Vagina (tissue), 2 donors: ENCODE measurements around the gene VPS51.

Source experiments
- POLR2A ChIP-seq, 2 donors: fragments of 450-650 bp; IDR thresholded peaks; one replicate each; pipeline ENCODE4 v1.6.1; 2017; ENCODE audit warnings: antibody characterized with exemption in 2 of 2, mild to moderate bottlenecking in 2 of 2, moderate library complexity in 2 of 2
- POLR2AphosphoS5 ChIP-seq, 2 donors: sonication (generic); formaldehyde crosslinking; IDR thresholded peaks; one replicate each; pipeline ENCODE4 v1.9.0; 2017; ENCODE audit warnings: antibody characterized with exemption in 2 of 2, mild to moderate bottlenecking in 2 of 2, low read depth in 1 of 2; ENCODE audit not compliant: insufficient read depth in 1 of 2
- TF ChIP-seq, protein P1 (sequence below), 3 experiments: fragments of 450-650 bp in 2 of 3; fragments of 200-600 bp in 1 of 3; sonication (generic) in 1 of 3; IDR thresholded peaks; one replicate each; pipeline ENCODE4 v1.5.1; 2017 to 2019; ENCODE audit warnings: antibody characterized with exemption in 3 of 3, mild to moderate bottlenecking in 2 of 3, moderate library complexity in 2 of 3

DNA sequence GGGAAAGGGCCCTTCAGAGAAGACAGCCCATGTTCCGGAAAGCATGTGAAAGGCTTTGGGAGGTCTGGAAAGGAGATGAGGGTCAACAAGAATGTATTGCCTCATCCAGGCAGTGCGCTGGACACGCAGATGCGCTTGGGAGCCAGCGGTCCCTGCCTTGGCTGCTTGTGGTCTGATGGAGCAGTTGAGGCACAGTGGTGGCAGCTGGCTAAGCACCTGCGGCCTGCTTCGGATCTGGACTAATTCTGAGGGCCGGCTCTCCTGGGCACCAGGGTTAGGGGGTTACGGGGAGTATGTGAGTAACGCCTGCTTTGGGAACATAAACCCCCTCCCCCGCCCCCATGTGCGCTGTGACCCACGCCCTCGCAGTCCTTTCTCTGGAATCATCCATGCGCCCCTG, 11.1 kb downstream of the VPS51 start:
- TF ChIP-seq, protein P1, sequence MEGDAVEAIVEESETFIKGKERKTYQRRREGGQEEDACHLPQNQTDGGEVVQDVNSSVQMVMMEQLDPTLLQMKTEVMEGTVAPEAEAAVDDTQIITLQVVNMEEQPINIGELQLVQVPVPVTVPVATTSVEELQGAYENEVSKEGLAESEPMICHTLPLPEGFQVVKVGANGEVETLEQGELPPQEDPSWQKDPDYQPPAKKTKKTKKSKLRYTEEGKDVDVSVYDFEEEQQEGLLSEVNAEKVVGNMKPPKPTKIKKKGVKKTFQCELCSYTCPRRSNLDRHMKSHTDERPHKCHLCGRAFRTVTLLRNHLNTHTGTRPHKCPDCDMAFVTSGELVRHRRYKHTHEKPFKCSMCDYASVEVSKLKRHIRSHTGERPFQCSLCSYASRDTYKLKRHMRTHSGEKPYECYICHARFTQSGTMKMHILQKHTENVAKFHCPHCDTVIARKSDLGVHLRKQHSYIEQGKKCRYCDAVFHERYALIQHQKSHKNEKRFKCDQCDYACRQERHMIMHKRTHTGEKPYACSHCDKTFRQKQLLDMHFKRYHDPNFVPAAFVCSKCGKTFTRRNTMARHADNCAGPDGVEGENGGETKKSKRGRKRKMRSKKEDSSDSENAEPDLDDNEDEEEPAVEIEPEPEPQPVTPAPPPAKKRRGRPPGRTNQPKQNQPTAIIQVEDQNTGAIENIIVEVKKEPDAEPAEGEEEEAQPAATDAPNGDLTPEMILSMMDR (IDR thresholded peaks at IDR 0.05): no peak
- TF ChIP-seq POLR2A (IDR thresholded peaks at IDR 0.05): no peak
- no peak for TF ChIP-seq POLR2AphosphoS5 (IDR thresholded peaks at IDR 0.05; ENCODE audit: insufficient read depth in 1 of 2, low read depth in 1 of 2)
